Spleen (tissue), 11 donors: ENCODE measurements around the gene XPOT. TPM values are rescaled to one million over a fixed set of nuclear protein-coding genes. Genes with fewer than 3 reads are reported as not detected.

Experiments
- DNase-seq: peaks from one replicate; pipeline ENCODE4 v3.0.0-alpha.2; 2020
- H3K27ac ChIP-seq, 8 donors: fragments of 200-600 bp; sonication (generic) in 7 of 8; 1 replicate in 4 of 8; 2 replicates in 4 of 8; pipeline versions ENCODE4 v1.5.0 to v1.8.0; 2016 to 2021; ENCODE audit warnings: inconsistent platforms in 4 of 8, mild to moderate bottlenecking in 4 of 8, moderate library complexity in 1 of 8
- H3K27me3 ChIP-seq, 7 donors: fragments of 200-600 bp; sonication (generic) in 6 of 7; replicated peaks in 1 of 7; 1 replicate in 4 of 7; 2 replicates in 3 of 7; pipeline versions ENCODE4 v1.5.0 to v1.8.0; 2016 to 2021; ENCODE audit warnings: inconsistent platforms in 3 of 7, mild to moderate bottlenecking in 1 of 7
- H3K36me3 ChIP-seq, 6 donors: fragments of 200-600 bp; sonication (generic) in 5 of 6; 1 replicate in 4 of 6; 2 replicates in 2 of 6; pipeline versions ENCODE4 v1.5.0 to v1.8.0; 2016 to 2021; ENCODE audit warnings: inconsistent platforms in 2 of 6
- H3K4me1 ChIP-seq, 6 donors: fragments of 200-600 bp; sonication (generic) in 5 of 6; 1 replicate in 3 of 6; 2 replicates in 3 of 6; pipeline versions ENCODE4 v1.5.0 to v1.8.0; 2016 to 2021; ENCODE audit warnings: inconsistent platforms in 3 of 6
- H3K4me3 ChIP-seq, 8 donors: fragments of 200-600 bp; sonication (generic) in 7 of 8; 1 replicate in 4 of 8; 2 replicates in 4 of 8; pipeline versions ENCODE4 v1.5.0 to v1.8.0; 2016 to 2021; ENCODE audit warnings: inconsistent platforms in 4 of 8, mild to moderate bottlenecking in 4 of 8, moderate library complexity in 2 of 8
- H3K9me3 ChIP-seq, 8 donors: fragments of 200-600 bp; sonication (generic) in 7 of 8; 1 replicate in 4 of 8; 2 replicates in 4 of 8; pipeline versions ENCODE4 v1.5.0 to v1.8.0; 2016 to 2021; ENCODE audit warnings: inconsistent platforms in 4 of 8
- CTCF ChIP-seq, 11 experiments: fragments of 200-600 bp in 7 of 11; fragments of 450-650 bp in 4 of 11; sonication (generic) in 4 of 11; IDR thresholded peaks in 8 of 11; conservative IDR thresholded peaks in 3 of 11; 1 replicate in 7 of 11; 2 replicates in 4 of 11; pipeline versions ENCODE4 v1.4.0 to v1.8.0; 2016 to 2021; ENCODE audit warnings: antibody characterized with exemption in 11 of 11, inconsistent platforms in 4 of 11, mild to moderate bottlenecking in 1 of 11
- POLR2A ChIP-seq, 3 donors: fragments of 450-650 bp; IDR thresholded peaks; one replicate each; pipeline ENCODE4 v1.5.1; 2017; ENCODE audit warnings: antibody characterized with exemption in 3 of 3, mild to moderate bottlenecking in 1 of 3
- POLR2AphosphoS5 ChIP-seq, 3 donors: sonication (generic); formaldehyde crosslinking; IDR thresholded peaks; one replicate each; pipeline ENCODE4 v1.5.1; 2017; ENCODE audit warnings: antibody characterized with exemption in 3 of 3
- WGBS, 5 donors: extraction: QIAGEN DNeasy Blood & Tissue Kit in 3 of 5; methylation state at CpG; one replicate each; pipeline versions ENCODE4 v1.1.5 to v1.1.7; 2013 to 2018; 5-methylcytosine and 5-hydroxymethylcytosine counted together
- intact Hi-C: fragments of 100-400 bp; cut with DNase I; formaldehyde crosslinking; loops from one replicate; pipeline ENCODE4 v1.15.0; 2023; ENCODE audit warnings: low total_unique reads
- polyA plus RNA-seq, 3 donors: library from polyadenylated mRNA; stranded (reverse); fragments of 200-250 nt; gene quantifications; one replicate each; pipeline ENCODE4 v1.2.1, GENCODE V29; 2013
- small RNA-seq, 4 donors: library from RNA; depleted of rRNA; stranded (forward); fragments of <200 nt; gene quantifications; one replicate each; pipeline ENCODE3, GENCODE V24; 2016
- total RNA-seq, 7 donors: library from RNA; depleted of rRNA in 3 of 7; stranded (reverse); fragments of >200 nt in 3 of 7; fragmentation: NEBNext Ultra II Directional in 4 of 7; extraction: Animal tissue kit (Norgen Biotek cat#: 25700) in 4 of 7; gene quantifications; one replicate each; pipeline versions ENCODE4 v1.1.0 to v1.2.1, GENCODE V29; 2016 to 2021
- donor health status: healthy with polysubstance abuse.
- donor health status: DM: no; HTN: no; CAD: no; lungs with moderate emphysema.
- donor health status: DM: no; HTN: no; CAD: no.
- donor health status: Bipolar disorder and iron deficiency.
- donor health status: healthy.
- donor health status: DM: no; HTN: no; CAD: no.
- donor health status: DM: yes; HTN: yes; CAD: no.

The XPOT gene
- total and polyA plus RNA-seq, 10 donors, result 11.1 to 50.3 (median 43.1) TPM

- DNase-seq, result no peak
- Histone ChIP-seq H3K4me1 (peaks cover 0 to 10% (median 4%) of the 10 kb centered on the region in 6 donors), H3K27ac (no peak overlapping the region), H3K36me3 (peaks cover 9 to 98% (median 80%) of the 10 kb centered on the region in 6 donors), H3K9me3 (no peaks in the 10 kb centered on the region), H3K27me3 (no peaks in the 10 kb centered on the region), H3K4me3 (no peak overlapping the region)
- 84 to 100% (median 98%) methylated on average over 1 of the region's 1 CpG for WGBS, 5 donors
- TF ChIP-seq CTCF (IDR thresholded peaks at IDR 0.05 in 8 of 11, conservative IDR thresholded peaks at IDR 0.05 in 3 of 11) (no peak), POLR2A (IDR thresholded peaks at IDR 0.05) (no peak), POLR2AphosphoS5 (IDR thresholded peaks at IDR 0.05) (no peak)
- intact Hi-C loops, result no loop called here
These were observed 93.7 kb downstream of the XPOT start for GRCh38 chr12:64497903-64498302.

- H3K36me3 ChIP-seq, result peaks cover 9 to 73% (median 58%) of the 10 kb centered on the region in 6 donors
These were observed 96.2 kb downstream of the XPOT start for GRCh38 chr12:64500394-64500793.

More at GRCh38 chr12:64500394-64500793, 96.2 kb downstream of the XPOT start:
- peaks cover 0 to 7% (median 0%) of the 10 kb centered on the region in 6 donors for H3K4me1 ChIP-seq
- H3K27ac ChIP-seq, result peak overlapping the region in 5 of 8 donors; percentile 20 to 75 (median 36)
- H3K9me3 ChIP-seq, result no peaks in the 10 kb centered on the region
- H3K4me3 ChIP-seq, result no peak overlapping the region
- intact Hi-C loops, result no loop called here
- no peak for TF ChIP-seq POLR2A (IDR thresholded peaks at IDR 0.05)
- no peak for TF ChIP-seq CTCF (IDR thresholded peaks at IDR 0.05 in 8 of 11, conservative IDR thresholded peaks at IDR 0.05 in 3 of 11)
- TF ChIP-seq POLR2AphosphoS5 (IDR thresholded peaks at IDR 0.05), result no peak
- DNase-seq, result no peak
- no peaks in the 10 kb centered on the region for H3K27me3 ChIP-seq
- 44 to 83% (median 58%) methylated on average over 3 of the region's 3 CpGs for WGBS, 5 donors

Small RNA genes lying within 50 kb of the gene (small RNA-seq; reads per million reads assigned to genes)
- gene RF01210, result 0 reads per million in 4 donors

Other genes with a start within 250 kb of the XPOT start
- 10 to 100 TPM in 6 of 7 donors, 1 to 10 TPM in 1; 9.5 to 26.2 (median 15.3) TPM for gene KICS2, start 182.1 kb upstream of the XPOT start, total RNA-seq
- 1 to 10 TPM; 6.6 to 8.6 (median 8.1) TPM for gene KICS2, start 182.1 kb upstream of the XPOT start, polyA plus RNA-seq
- gene C12orf56, start 13.6 kb upstream of the XPOT start, total RNA-seq, result under 1 TPM in 2 of 7 donors, not detected in 5; 0.20 to 0.26 TPM
- under 1 TPM in 2 of 3 donors, not detected in 1; 0.03 to 0.12 TPM for gene C12orf56, start 13.6 kb upstream of the XPOT start, polyA plus RNA-seq
- 10 to 100 TPM; 27.5 to 55.2 (median 39.0) TPM for gene TBK1, start 47.7 kb downstream of the XPOT start, total RNA-seq
- 10 to 100 TPM; 13.9 to 22.2 (median 15.6) TPM for gene TBK1, start 47.7 kb downstream of the XPOT start, polyA plus RNA-seq
- gene RASSF3, start 206.1 kb downstream of the XPOT start, total RNA-seq, result 100 to 1,000 TPM in 3 of 7 donors, 10 to 100 TPM in 4; 69.1 to 120 (median 97.0) TPM
- gene RASSF3, start 206.1 kb downstream of the XPOT start, polyA plus RNA-seq, result 10 to 100 TPM; 31.0 to 51.5 (median 31.8) TPM